CD4-positive, alpha-beta T cell treated with Interleukin-6 at 100 ng/mL for 8 hours (primary cell): ENCODE measurements around the gene PCDHB13.
"Not testable (repeated sequence)": the region's sequence is repeated elsewhere in the genome, so short reads cannot be mapped to it uniquely, and the experiment has no call there.

Experiments
- DNase-seq: peaks from one replicate; pipeline ENCODE4 v3.0.0-alpha.2; 2020; ENCODE audit warnings: mixed read lengths, low spot score

PCDHB13 gene

DNA sequence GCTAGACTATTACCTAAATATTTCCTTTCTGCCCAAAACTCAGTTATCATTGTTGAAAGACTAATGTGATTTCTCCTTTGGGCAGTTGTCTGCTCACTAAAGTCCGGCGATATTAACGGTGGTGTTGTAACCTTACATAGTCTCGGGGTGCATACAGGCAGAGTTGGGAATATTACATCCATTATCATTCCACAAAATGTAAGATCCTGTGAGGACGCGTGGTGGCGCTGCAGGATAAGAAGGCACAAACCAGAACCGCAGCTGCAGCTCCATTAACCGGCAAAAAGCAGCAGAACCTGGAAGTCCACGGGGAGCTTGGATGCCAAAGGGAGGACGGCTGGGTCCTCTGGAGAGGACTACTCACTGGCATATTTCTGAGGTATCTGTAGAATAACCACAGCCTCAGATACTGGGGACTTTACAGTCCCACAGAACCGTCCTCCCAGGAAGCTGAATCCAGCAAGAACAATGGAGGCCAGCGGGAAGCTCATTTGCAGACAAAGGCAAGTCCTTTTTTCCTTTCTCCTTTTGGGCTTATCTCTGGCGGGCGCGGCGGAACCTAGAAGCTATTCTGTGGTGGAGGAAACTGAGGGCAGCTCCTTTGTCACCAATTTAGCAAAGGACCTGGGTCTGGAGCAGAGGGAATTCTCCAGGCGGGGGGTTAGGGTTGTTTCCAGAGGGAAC, at the start of gene PCDHB13:
TSS of gene PCDHB13 (plus strand) at position 264 of the 684 bp plus-strand sequence. CDS start at position 469, 205 bp downstream.
- DNase-seq, result not testable (repeated sequence)

DNA sequence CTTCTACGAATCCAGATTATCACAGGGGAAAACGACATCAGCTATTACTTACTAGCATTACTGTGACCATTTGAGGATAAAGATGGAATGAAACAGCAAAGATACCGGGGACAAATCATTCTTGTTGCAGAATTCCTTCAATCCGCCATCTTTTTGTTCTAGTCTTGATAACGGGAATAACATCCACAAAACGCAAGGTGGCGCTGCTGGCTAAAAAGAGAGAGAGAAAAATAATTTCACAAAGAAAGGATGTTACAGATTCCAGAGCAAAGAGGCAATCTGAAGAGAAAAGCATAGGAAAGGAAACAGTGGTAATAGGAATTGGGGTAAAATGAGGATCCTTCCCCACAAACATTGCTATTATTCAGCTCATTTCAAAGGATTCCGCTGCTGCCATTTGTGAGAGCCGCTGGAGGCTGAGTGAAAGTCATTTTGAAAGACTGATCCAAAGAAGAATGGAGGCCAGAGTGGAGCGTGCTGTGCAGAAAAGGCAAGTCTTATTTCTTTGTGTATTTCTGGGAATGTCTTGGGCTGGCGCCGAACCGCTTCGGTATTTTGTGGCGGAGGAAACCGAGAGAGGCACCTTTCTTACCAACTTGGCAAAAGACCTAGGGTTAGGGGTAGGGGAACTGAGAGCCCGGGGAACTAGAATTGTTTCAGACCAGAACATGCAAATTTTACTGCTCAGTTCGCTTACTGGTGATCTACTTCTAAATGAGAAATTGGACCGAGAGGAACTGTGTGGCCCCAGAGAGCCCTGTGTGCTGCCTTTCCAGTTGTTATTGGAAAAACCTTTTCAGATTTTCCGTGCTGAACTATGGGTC, 41.1 kb upstream of the PCDHB13 start, which contains the start of gene PCDHB7:
TSS of gene PCDHB7 (plus strand) at position 264 of the 824 bp plus-strand sequence. CDS start at position 456, 192 bp downstream.
- DNase-seq, result no peak

DNA sequence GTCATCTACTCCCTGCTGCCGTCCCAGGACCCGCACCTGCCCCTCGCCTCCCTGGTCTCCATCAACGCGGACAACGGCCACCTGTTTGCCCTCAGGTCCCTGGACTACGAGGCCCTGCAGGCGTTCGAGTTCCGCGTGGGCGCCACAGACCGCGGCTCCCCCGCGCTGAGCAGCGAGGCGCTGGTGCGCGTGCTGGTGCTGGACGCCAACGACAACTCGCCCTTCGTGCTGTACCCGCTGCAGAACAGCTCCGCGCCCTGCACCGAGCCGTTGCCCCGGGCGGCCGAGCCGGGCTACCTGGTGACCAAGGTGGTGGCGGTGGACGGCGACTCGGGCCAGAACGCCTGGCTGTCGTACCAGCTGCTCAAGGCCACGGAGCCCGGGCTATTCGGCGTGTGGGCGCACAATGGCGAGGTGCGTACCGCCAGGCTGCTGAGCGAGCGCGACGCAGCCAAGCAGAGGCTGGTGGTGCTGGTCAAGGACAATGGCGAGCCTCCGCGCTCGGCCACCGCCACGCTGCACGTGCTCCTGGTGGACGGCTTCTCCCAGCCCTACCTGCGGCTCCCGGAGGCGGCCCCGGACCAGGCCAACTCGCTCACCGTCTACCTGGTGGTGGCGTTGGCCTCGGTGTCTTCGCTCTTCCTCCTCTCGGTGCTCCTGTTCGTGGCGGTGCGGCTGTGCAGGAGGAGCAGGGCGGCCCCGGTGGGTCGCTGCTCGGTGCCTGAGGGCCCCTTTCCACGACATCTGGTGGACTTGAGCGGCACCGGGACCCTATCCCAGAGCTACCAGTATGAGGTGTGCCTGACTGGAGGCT, 39.2 kb upstream of the PCDHB13 start:
- DNase-seq, result not testable (repeated sequence)

DNA sequence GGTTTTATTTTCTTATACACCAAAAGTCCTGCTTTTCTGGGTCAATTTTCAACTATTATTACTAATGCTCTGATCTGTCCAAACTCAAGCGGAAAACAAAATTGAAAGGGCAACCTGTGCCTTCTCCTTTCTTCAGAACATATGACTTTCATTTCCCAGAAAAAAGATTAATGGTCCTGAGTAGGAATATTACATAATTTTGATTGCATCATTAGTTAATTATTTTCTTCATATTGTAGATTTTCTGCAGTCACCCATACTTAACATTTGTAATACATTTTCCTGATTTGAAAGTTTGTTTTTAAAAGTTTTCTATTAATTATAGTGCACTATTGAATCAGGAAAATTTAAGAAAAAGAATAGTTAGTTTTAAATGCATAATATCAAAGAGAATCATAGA, 37.8 kb upstream of the PCDHB13 start:
- DNase-seq, result no peak

DNA sequence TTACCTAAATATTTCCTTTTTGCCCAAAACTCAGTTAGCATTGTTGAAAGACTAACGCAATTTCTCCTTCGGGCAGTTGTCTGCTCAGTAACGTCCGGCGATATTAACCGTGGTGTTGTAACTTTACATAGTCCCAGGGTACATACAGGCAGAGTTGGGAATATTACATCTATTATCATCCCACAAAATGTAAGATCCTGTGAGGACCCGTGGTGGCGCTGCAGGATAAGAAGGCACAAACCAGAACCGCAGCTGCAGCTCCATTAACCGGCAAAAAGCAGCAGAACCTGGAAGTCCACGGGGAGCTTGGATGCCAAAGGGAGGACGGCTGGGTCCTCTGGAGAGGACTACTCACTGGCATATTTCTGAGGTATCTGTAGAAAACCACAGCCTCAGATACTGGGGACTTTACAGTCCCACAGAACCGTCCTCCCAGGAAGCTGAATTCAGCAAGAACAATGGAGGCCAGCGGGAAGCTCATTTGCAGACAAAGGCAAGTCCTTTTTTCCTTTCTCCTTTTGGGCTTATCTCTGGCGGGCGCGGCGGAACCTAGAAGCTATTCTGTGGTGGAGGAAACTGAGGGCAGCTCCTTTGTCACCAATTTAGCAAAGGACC, 36.0 kb upstream of the PCDHB13 start, which contains the start of gene PCDHB8:
TSS of gene PCDHB8 (plus strand) at position 214 of the 615 bp plus-strand sequence. CDS start at position 459, 245 bp downstream.
- DNase-seq, result not testable (repeated sequence)

DNA sequence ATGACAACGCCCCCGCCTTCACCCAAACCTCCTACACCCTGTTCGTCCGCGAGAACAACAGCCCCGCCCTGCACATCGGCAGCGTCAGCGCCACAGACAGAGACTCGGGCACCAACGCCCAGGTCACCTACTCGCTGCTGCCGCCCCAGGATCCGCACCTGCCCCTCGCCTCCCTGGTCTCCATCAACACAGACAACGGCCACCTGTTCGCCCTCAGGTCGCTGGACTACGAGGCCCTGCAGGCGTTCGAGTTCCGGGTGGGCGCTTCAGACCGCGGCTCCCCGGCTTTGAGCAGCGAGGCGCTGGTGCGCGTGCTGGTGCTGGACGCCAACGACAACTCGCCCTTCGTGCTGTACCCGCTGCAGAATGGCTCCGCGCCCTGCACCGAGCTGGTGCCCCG, 34.3 kb upstream of the PCDHB13 start:
- DNase-seq, result not testable (repeated sequence)

DNA sequence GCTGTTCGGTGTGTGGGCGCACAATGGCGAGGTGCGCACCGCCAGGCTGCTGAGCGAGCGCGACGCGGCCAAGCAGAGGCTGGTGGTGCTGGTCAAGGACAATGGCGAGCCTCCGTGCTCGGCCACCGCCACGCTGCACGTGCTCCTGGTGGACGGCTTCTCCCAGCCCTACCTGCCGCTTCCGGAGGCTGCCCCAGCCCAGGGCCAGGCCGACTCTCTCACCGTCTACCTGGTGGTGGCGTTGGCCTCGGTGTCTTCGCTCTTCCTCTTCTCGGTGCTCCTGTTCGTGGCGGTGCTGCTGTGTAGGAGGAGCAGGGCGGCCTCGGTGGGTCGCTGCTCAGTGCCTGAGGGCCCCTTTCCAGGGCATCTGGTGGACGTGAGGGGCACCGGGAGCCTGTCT, 33.8 kb upstream of the PCDHB13 start:
- DNase-seq, result not testable (repeated sequence)

DNA sequence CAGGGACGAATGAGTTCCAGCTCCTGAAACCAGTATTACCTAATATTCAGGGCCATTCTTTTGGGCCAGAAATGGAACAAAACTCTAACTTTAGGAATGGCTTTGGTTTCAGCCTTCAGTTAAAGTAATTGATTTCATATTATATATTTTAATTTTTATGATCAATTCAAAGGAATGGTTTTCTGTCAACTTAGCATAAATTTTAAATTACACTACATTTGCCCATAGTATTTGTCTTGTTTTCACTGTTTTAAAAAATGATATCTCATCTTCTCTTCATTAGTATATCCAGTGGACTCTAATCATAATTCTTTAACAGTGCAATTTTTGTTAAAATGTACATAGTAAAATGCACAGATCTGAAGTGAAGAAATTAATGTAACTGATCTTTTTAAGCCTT, 33.4 kb upstream of the PCDHB13 start:
- DNase-seq, result no peak

DNA sequence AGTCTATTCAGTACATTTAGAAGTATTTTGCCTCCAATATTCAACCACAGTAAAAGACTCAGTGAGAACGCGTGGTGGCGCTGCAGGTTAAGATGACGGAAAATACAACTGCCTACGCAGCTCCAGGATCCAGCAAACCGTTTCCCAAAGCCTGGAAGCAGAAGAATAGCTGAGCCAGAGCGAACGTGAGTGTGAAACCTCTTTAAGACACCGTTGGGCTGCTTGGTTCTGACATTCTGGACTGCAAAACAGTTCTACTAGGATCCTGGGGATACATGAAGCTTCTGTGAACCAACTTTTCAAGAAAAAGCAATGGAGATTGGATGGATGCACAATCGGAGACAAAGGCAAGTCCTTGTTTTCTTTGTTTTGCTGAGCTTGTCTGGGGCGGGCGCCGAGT, 31.5 kb upstream of the PCDHB13 start, which contains the start of gene PCDHB16:
TSS of gene PCDHB16 (plus strand) at position 140 of the 400 bp plus-strand sequence. CDS start at position 313, 173 bp downstream.
- no peak for DNase-seq

DNA sequence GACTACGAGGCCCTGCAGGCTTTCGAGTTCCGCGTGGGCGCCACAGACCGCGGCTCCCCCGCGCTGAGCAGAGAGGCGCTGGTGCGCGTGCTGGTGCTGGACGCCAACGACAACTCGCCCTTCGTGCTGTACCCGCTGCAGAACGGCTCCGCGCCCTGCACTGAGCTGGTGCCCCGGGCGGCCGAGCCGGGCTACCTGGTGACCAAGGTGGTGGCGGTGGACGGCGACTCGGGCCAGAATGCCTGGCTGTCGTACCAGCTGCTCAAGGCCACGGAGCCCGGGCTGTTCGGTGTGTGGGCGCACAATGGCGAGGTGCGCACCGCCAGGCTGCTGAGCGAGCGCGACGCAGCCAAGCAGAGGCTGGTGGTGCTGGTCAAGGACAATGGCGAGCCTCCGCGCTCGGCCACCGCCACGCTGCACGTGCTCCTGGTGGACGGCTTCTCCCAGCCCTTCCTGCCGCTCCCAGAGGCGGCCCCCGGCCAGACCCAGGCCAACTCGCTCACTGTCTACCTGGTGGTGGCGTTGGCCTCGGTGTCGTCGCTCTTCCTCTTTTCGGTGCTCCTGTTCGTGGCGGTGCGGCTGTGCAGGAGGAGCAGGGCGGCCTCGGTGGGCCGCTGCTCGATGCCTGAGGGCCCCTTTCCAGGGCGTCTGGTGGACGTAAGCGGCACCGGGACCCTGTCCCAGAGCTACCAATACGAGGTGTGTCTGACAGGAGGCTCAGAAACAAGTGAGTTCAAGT, 29.4 kb upstream of the PCDHB13 start:
- not testable (repeated sequence) for DNase-seq

DNA sequence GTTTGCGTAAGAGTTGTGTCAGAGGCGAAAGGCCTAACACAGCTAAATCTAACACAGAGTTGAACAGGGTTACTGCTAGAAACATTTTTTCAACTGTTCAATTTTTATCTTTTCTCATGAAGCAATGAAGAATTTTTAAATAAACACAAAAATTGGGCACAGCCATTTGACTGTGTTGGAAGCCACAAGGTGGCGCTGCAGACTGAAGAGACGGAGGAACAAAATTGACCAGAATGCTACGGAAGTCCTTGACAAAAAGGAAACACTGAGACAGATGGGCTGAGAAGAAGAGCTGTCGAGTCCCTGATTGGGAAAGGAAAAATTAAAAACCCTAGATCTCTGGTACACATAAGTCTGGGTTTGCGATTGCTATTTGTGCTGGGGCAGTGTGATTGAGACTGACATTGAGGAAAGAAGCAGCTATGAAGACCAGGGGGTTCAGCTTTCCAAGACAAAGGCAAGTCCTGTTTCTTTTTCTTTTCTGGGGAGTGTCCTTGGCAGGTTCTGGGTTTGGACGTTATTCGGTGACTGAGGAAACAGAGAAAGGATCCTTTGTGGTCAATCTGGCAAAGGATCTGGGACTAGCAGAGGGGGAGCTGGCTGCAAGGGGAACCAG, 26.7 kb upstream of the PCDHB13 start, which contains the start of gene PCDHB9:
TSS of gene PCDHB9 (plus strand) at position 265 of the 616 bp plus-strand sequence. CDS start at position 423, 158 bp downstream.
- DNase-seq, result no peak

DNA sequence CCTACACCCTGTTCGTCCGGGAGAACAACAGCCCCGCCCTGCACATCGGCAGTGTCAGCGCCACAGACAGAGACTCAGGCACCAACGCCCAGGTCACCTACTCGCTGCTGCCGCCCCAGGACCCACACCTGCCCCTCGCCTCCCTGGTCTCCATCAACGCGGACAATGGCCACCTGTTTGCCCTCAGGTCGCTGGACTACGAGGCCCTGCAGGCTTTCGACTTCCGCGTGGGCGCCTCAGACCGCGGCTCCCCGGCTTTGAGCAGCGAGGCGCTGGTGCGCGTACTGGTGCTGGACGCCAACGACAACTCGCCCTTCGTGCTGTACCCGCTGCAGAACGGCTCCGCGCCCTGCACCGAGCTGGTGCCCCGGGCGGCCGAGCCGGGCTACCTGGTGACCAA, 25.0 kb upstream of the PCDHB13 start:
- DNase-seq, result not testable (repeated sequence)

DNA sequence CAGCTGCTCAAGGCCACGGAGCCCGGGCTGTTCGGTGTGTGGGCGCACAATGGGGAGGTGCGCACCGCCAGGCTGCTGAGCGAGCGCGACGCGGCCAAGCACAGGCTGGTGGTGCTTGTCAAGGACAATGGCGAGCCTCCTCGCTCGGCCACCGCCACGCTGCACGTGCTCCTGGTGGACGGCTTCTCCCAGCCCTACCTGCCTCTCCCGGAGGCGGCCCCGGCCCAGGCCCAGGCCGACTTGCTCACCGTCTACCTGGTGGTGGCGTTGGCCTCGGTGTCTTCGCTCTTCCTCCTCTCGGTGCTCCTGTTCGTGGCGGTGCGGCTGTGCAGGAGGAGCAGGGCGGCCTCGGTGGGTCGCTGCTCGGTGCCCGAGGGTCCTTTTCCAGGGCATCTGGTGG, 24.6 kb upstream of the PCDHB13 start:
- DNase-seq, result not testable (repeated sequence)

DNA sequence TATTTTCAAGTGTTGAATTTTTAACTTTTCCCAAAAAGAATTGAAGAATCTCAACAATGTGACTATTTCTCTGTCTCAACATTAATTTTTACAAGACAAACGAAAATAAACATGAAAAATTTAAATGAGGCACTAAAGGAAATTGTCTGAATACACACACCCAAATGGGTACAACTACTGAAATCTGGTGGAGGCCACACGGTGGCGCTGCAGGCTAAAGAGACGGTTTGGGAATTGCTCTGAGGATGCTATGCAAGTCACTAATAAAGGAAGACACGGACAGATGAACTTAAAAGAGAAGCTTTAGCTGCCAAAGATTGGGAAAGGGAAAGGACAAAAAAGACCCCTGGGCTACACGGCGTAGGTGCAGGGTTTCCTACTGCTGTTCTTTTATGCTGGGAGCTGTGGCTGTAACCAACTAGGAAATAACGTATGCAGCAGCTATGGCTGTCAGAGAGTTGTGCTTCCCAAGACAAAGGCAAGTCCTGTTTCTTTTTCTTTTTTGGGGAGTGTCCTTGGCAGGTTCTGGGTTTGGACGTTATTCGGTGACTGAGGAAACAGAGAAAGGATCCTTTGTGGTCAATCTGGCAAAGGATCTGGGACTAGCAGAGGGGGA, 21.5 kb upstream of the PCDHB13 start, which contains the start of gene PCDHB10:
TSS of gene PCDHB10 (plus strand) at position 244 of the 616 bp plus-strand sequence. CDS start at position 444, 200 bp downstream.
- no peak for DNase-seq

DNA sequence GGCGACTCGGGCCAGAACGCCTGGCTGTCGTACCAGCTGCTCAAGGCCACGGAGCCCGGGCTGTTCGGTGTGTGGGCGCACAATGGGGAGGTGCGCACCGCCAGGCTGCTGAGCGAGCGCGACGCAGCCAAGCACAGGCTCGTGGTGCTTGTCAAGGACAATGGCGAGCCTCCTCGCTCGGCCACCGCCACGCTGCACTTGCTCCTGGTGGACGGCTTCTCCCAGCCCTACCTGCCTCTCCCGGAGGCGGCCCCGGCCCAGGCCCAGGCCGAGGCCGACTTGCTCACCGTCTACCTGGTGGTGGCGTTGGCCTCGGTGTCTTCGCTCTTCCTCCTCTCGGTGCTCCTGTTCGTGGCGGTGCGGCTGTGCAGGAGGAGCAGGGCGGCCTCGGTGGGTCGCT, 19.4 kb upstream of the PCDHB13 start:
- DNase-seq, result not testable (repeated sequence)

DNA sequence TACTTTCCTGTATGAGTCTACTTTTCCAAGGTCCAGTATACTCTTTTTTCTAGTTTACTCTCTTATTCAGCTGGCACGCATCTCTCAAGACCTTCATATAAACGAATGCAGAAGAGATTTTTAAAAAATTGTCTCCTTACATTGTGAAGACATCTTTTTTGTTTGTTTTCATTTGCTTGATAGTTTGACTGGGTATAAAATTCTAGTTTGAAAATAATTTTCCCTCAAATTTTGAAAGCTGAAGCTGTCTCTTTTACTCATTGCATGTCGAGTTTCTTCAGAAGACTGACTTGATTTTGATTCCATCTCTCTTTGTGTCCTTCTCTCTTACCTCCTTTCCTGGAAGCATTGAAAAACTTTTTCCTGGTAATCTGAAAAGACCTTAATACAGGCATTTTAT, 17.4 kb upstream of the PCDHB13 start:
- no peak for DNase-seq

DNA sequence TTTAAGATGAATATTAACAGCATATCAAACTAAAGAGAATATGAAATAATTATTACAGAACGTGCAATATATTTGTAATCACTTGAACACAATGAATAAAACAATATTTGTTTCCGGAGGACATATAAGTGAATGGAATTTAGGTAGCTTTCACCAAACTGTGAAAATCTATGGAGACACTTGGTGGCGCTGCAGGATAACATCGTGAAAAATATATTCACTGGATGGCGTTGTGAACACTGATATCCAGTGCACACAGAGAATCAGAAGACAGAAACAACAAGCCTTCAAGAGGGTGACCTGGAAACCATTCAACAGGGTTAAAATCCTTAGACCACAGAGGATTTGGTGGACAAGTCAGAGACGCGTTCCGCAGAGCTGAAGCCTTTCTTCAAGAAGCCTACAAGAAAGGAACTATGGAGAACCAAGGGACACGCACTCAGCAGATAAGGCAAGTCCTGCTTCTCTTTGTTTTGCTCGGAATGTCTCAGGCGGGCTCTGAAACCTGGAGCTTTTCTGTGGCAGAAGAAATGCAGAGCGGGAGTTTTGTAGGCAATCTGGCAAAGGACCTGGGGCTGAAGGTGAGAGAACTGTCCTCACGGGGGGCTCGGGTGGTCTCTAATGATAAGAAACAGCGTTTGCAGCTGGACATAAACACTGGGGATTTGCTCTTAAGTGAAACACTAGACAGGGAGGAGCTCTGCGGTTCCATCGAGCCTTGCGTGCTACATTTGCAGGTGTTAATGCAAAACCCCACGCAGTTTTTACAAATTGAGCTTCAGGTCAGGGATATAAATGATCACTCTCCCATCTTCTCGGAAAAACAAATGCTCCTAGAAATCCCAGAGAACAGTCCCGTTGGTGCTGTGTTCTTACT, 14.1 kb upstream of the PCDHB13 start, which contains the start of gene PCDHB11:
TSS of gene PCDHB11 (plus strand) at position 269 of the 877 bp plus-strand sequence. CDS start at position 417, 148 bp downstream.
- DNase-seq, result no peak

DNA sequence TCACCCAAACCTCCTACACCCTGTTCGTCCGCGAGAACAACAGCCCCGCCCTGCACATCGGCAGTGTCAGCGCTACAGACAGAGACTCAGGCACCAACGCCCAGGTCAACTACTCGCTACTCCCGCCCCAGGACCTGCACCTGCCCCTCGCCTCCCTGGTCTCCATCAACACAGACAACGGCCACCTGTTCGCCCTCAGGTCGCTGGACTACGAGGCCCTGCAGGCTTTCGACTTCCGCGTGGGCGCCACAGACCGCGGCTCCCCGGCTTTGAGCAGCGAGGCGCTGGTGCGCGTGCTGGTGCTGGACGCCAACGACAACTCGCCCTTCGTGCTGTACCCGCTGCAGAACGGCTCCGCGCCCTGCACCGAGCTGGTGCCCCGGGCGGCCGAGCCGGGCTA, 12.6 kb upstream of the PCDHB13 start:
- DNase-seq, result not testable (repeated sequence)
